ENCODE data around the gene RGS7BP.

Gene RGS7BP

GRCh38 chr5:64606926-64607325 is 101.1 kb downstream of the RGS7BP start:
- TF ChIP-seq CTCF (IDR thresholded peaks at IDR 0.05; ENCODE audit: borderline replicate concordance, control extremely low read depth, extremely low read depth, insufficient read depth, missing control alignments), result no peak
- in situ Hi-C loops (cut with MboI; ENCODE audit: low sequenced_read_pairs, unreplicated experiment), result no loop called here
- DNase-seq (ENCODE audit: low spot score), result no peak

GRCh38 chr5:64612344-64612961 is 106.6 kb downstream of the RGS7BP start:
- in situ Hi-C loops (cut with MboI; ENCODE audit: low sequenced_read_pairs, unreplicated experiment), result loop anchor here (10.0 kb wide), 1 partner anchor 378 kb away; no protein-coding TSS in a partner anchor
- DNase-seq (ENCODE audit: low spot score), result peak; percentile 11
- peak; percentile 54 for TF ChIP-seq CTCF (IDR thresholded peaks at IDR 0.05; ENCODE audit: borderline replicate concordance, control extremely low read depth, extremely low read depth, insufficient read depth, missing control alignments)

GRCh38 chr5:64615895-64616294 is 110.1 kb downstream of the RGS7BP start:
- DNase-seq (ENCODE audit: low spot score), result no peak
- TF ChIP-seq CTCF (IDR thresholded peaks at IDR 0.05; ENCODE audit: borderline replicate concordance, control extremely low read depth, extremely low read depth, insufficient read depth, missing control alignments), result no peak

GRCh38 chr5:64619609-64620008 is 113.8 kb downstream of the RGS7BP start:
- DNase-seq (ENCODE audit: low spot score), result no peak
- in situ Hi-C loops (cut with MboI; ENCODE audit: low sequenced_read_pairs, unreplicated experiment), result loop anchor here (10.0 kb wide), 1 partner anchor 385 kb away; no protein-coding TSS in a partner anchor

More at GRCh38 chr5:64615895-64616294, 110.1 kb downstream of the RGS7BP start:
- in situ Hi-C loops (cut with MboI; ENCODE audit: low sequenced_read_pairs, unreplicated experiment), result loop anchor here (10.0 kb wide), 1 partner anchor 381 kb away; no protein-coding TSS in a partner anchor

GRCh38 chr5:64622991-64623390 is 117.2 kb downstream of the RGS7BP start:
- in situ Hi-C loops (cut with MboI; ENCODE audit: low sequenced_read_pairs, unreplicated experiment), result no loop called here
- DNase-seq (ENCODE audit: low spot score), result no peak
- TF ChIP-seq CTCF (IDR thresholded peaks at IDR 0.05; ENCODE audit: borderline replicate concordance, control extremely low read depth, extremely low read depth, insufficient read depth, missing control alignments), result no peak

More at GRCh38 chr5:64619609-64620008, 113.8 kb downstream of the RGS7BP start:
- TF ChIP-seq CTCF (IDR thresholded peaks at IDR 0.05; ENCODE audit: borderline replicate concordance, control extremely low read depth, extremely low read depth, insufficient read depth, missing control alignments), result no peak

- no peak for TF ChIP-seq CTCF (IDR thresholded peaks at IDR 0.05; ENCODE audit: borderline replicate concordance, control extremely low read depth, extremely low read depth, insufficient read depth, missing control alignments)
- in situ Hi-C loops (cut with MboI; ENCODE audit: low sequenced_read_pairs, unreplicated experiment), result loop anchor here (25.0 kb wide), 2 partner anchors 312 to 862 kb away; partner anchors contain the start of gene ADAMTS6
- DNase-seq (ENCODE audit: low spot score), result no peak
These were observed 119.9 kb downstream of the RGS7BP start for GRCh38 chr5:64625678-64626077.
